SU-DHL-6 (cell line): ENCODE measurements around the gene SIRPA.

ENCODE experiments used
- H2AFZ ChIP-seq: fragments of 200-600 bp; sonication (generic); 2 replicates; pipeline ENCODE4 v1.6.1; 2014; ENCODE audit warnings: low read depth, mild to moderate bottlenecking, moderate library complexity, mixed read lengths, antibody characterized with exemption, low read length; ENCODE audit not compliant: severe bottlenecking
- H3F3A ChIP-seq: fragments of 200-600 bp; shearing (Covaris generic); 2 replicates; pipeline ENCODE4 v1.6.0; 2016; ENCODE audit warnings: antibody characterized with exemption, mild to moderate bottlenecking; ENCODE audit not compliant: insufficient read depth
- H3K27ac ChIP-seq: fragments of 200-600 bp; sonication (generic); 2 replicates; pipeline ENCODE4 v1.5.1; 2016; ENCODE audit warnings: low read depth, mild to moderate bottlenecking, low read length, moderate library complexity, mixed read lengths
- H3K27me3 ChIP-seq: fragments of 200-600 bp; sonication (generic), shearing (Covaris generic); 2 replicates; pipeline ENCODE4 v1.6.0; 2014; ENCODE audit warnings: mild to moderate bottlenecking, low read length
- H3K36me3 ChIP-seq: fragments of 200-600 bp; sonication (generic); 2 replicates; pipeline ENCODE4 v1.6.1; 2014; ENCODE audit warnings: mild to moderate bottlenecking, low read length, mixed read lengths
- H3K4me2 ChIP-seq: fragments of 300-600, 200-600 bp; shearing (Covaris generic), sonication (generic); 2 replicates; pipeline ENCODE4 v1.6.0; 2014; ENCODE audit warnings: low read length, low read depth, mild to moderate bottlenecking; ENCODE audit not compliant: poor library complexity, severe bottlenecking
- H3K4me3 ChIP-seq: fragments of 200-600 bp; sonication (generic); 2 replicates; pipeline ENCODE4 v1.5.1; 2014; ENCODE audit warnings: antibody characterized with exemption, low read length, mild to moderate bottlenecking, mixed read lengths; ENCODE audit not compliant: insufficient read depth, poor library complexity, severe bottlenecking
- H3K79me2 ChIP-seq: fragments of 200-600 bp; sonication (generic); 2 replicates; pipeline ENCODE4 v1.6.1; 2014; ENCODE audit warnings: mild to moderate bottlenecking, low read length, moderate library complexity; ENCODE audit not compliant: insufficient read depth
- H3K9ac ChIP-seq: fragments of 200-600 bp; sonication (generic); 2 replicates; pipeline ENCODE4 v1.7.0; 2014; ENCODE audit warnings: mild to moderate bottlenecking, low read length
- H3K9me2 ChIP-seq: fragments of 200-600 bp; sonication (generic); replicated peaks from 2 replicates; pipeline ENCODE4 v1.6.1; 2014; ENCODE audit warnings: low read length; ENCODE audit not compliant: insufficient read depth
- H3K9me3 ChIP-seq: fragments of 200-600 bp; sonication (generic); 2 replicates; pipeline ENCODE4 v1.6.1; 2014; ENCODE audit warnings: low read length, mixed read lengths; ENCODE audit not compliant: insufficient read depth
- H4K20me1 ChIP-seq: fragments of 200-600 bp; sonication (generic); 2 replicates; pipeline ENCODE4 v1.6.1; 2014; ENCODE audit warnings: low read depth, mild to moderate bottlenecking, antibody characterized with exemption, low read length, moderate library complexity, mixed read lengths
- EZH2phosphoT487 ChIP-seq: fragments of 200-600 bp; sonication (generic), shearing (Covaris generic); conservative IDR thresholded peaks from 2 replicates; pipeline ENCODE4 v1.6.1; 2018; ENCODE audit warnings: mild to moderate bottlenecking, antibody characterized with exemption, low read length, moderate library complexity, mixed read lengths
- TF ChIP-seq, protein P1 (sequence below): fragments of 200-600 bp; sonication (generic); IDR thresholded peaks from one replicate; pipeline ENCODE4 v1.5.1; 2017; ENCODE audit warnings: antibody characterized with exemption, mild to moderate bottlenecking, low read length, moderate library complexity; ENCODE audit not compliant: insufficient read depth, poor library complexity, severe bottlenecking

Gene SIRPA

DNA sequence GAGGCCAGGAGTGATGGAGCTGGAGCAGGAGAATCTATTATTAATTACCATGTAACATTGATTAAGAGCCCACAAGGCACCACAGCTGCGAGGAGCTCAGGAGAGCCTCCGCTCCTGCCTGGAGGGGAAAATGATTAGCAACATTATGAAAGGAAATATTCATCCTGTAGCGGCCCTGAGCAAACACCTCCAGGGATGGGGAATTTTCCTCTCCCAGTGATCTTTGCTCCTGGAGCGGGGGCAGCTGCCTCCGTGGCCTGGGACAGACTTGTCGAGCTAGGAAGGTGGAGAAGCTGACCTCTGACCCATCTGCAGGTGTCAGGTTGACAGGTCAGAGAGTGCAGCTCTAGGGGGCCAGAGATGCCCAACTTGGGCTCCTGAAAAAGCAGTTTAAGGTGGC is 40.1 kb upstream of the SIRPA start:
- Histone ChIP-seq H3K4me2 (no peak overlapping the region), H3K27me3 (no peaks in the 10 kb centered on the region), H4K20me1 (no peaks in the 10 kb centered on the region), H3K4me3 (no peak overlapping the region), H3K9ac (no peak overlapping the region), H3K36me3 (no peaks in the 10 kb centered on the region), H3K79me2 (no peaks in the 10 kb centered on the region), H2AFZ (no peak overlapping the region), H3K9me3 (no peaks in the 10 kb centered on the region), H3K9me2 (no peaks in the 10 kb centered on the region), H3K27ac (no peak overlapping the region), H3F3A (peaks cover 5% of the 10 kb centered on the region; the same call in 1 of the 2 replicates)
- TF ChIP-seq, protein P1, sequence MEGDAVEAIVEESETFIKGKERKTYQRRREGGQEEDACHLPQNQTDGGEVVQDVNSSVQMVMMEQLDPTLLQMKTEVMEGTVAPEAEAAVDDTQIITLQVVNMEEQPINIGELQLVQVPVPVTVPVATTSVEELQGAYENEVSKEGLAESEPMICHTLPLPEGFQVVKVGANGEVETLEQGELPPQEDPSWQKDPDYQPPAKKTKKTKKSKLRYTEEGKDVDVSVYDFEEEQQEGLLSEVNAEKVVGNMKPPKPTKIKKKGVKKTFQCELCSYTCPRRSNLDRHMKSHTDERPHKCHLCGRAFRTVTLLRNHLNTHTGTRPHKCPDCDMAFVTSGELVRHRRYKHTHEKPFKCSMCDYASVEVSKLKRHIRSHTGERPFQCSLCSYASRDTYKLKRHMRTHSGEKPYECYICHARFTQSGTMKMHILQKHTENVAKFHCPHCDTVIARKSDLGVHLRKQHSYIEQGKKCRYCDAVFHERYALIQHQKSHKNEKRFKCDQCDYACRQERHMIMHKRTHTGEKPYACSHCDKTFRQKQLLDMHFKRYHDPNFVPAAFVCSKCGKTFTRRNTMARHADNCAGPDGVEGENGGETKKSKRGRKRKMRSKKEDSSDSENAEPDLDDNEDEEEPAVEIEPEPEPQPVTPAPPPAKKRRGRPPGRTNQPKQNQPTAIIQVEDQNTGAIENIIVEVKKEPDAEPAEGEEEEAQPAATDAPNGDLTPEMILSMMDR = no peak
- TF ChIP-seq EZH2phosphoT487 = no peak

DNA sequence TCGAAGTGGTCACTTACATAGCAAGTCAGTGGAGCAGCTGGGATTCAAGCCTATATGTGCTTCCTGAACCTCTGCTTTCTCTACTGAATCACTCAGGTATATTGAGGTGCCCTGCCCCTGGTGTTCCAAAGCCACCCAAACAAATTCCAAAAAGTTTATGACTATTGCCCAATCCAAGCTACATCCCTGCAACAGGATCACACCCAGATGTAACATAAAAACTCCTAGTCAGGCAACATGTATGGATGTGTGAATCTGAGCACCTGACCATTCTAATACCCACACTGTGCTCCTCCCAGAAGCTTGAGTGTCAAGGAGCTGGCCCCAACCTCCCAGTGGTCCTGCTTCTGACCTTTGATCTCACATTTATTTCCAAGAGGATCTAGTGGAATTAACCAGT is 39.5 kb upstream of the SIRPA start:
- Histone ChIP-seq H3K4me3 (no peak overlapping the region), H3F3A (peaks cover 2% of the 10 kb centered on the region; the same call in 1 of the 2 replicates), H3K9me2 (no peaks in the 10 kb centered on the region), H3K9ac (no peak overlapping the region), H3K79me2 (no peaks in the 10 kb centered on the region), H2AFZ (no peak overlapping the region), H4K20me1 (no peaks in the 10 kb centered on the region), H3K36me3 (no peaks in the 10 kb centered on the region), H3K27me3 (no peaks in the 10 kb centered on the region), H3K9me3 (no peaks in the 10 kb centered on the region), H3K27ac (no peak overlapping the region), H3K4me2 (no peak overlapping the region)
- TF ChIP-seq, protein P1 = no peak
- TF ChIP-seq EZH2phosphoT487 = no peak

DNA sequence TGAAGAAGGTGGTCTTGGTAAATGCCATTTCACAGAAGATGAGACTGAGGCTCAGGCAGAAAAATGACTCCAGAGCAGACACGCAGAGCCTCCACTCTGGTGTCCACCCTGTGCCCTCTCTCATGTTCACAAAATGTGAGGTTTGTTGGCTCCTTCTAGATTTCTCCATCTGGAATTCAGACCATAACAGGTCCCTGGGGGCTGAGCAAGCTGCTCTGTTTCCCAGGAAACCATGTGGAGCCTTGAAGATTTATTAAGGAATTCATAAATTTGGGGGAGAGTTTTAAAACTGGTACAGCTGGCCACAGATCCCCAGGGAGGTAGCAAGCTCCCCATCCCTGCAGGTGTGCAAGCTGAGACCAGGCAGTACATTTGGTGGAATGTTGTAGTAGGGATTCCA is 38.8 kb upstream of the SIRPA start:
- no peak overlapping the region for H3K9ac ChIP-seq
- no peaks in the 10 kb centered on the region for H3K9me3 ChIP-seq
- no peaks in the 10 kb centered on the region for H4K20me1 ChIP-seq
- H3K9me2 ChIP-seq = no peaks in the 10 kb centered on the region
- H3K4me2 ChIP-seq = no peak overlapping the region
- H3K36me3 ChIP-seq = no peaks in the 10 kb centered on the region
- no peaks in the 10 kb centered on the region for H3F3A ChIP-seq
- H3K27me3 ChIP-seq = no peaks in the 10 kb centered on the region
- TF ChIP-seq EZH2phosphoT487 = no peak
- TF ChIP-seq, protein P1 = no peak
- no peak overlapping the region for H2AFZ ChIP-seq
- H3K4me3 ChIP-seq = no peak overlapping the region
- no peak overlapping the region for H3K27ac ChIP-seq
- H3K79me2 ChIP-seq = no peaks in the 10 kb centered on the region
